ENCODE data around the gene TUBB1. TPM values are rescaled to one million over a fixed set of nuclear protein-coding genes. Genes with fewer than 3 reads are reported as not detected.

Gene TUBB1
- total and polyA plus RNA-seq, 11 donors, result 0.07 to 0.64 (median 0.22) TPM; not detected in 1

DNA sequence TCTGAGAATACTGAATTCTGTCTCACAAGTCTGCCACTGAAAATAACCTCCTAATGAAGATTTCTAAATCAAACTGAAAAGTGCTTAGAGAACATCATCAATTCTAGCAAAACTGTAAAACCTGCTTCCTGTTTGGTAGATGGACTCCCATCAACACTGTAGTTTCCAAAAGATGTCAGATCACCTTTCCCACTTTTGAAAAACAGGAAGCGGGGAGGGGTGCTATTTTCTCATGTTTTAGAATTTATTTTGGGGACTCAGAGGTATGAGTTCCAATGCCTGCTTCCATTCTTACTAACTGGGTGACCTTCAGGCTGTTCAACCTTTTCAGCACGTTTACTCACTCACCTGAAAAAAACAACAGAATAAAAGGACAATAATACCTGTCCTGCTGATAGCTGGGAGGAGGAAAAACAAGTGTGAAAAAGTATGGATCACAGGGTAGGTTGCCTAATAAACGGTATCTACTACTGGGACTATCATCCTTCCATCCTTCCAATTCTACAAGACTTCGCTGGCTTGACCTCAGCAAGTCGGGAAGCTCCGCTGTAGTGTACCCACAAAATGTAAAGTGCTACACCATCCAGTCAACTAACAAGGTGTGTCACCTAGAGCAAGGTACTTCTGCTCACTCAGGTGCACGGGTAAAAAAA lies 11.8 kb downstream of the TUBB1 start:
- H3K4me3 ChIP-seq, result peak overlapping the region; percentile 59 to 94 (median 83)
- intact Hi-C loops (cut with DNase I), result loop anchor here in 5 of 10 donors (2.0 to 10.0 kb wide), 6 partner anchors 14 to 379 kb away; partner anchors contain the start of genes NELFCD (in 5 of the 5) and STX16 (in 1 of the 5)
- peaks cover 0 to 76% (median 69%) of the 10 kb centered on the region in 9 donors for H3K36me3 ChIP-seq
- DNase-seq (no peak), ATAC-seq (no peak)
- peaks cover 0 to 60% (median 48%) of the 10 kb centered on the region in 12 donors for H3K4me1 ChIP-seq
- peak overlapping the region in 10 of 12 donors; percentile 84 to 98 (median 92) for H3K27ac ChIP-seq
- no peak for TF ChIP-seq POLR2A (IDR thresholded peaks at IDR 0.05)
- TF ChIP-seq, protein P1, sequence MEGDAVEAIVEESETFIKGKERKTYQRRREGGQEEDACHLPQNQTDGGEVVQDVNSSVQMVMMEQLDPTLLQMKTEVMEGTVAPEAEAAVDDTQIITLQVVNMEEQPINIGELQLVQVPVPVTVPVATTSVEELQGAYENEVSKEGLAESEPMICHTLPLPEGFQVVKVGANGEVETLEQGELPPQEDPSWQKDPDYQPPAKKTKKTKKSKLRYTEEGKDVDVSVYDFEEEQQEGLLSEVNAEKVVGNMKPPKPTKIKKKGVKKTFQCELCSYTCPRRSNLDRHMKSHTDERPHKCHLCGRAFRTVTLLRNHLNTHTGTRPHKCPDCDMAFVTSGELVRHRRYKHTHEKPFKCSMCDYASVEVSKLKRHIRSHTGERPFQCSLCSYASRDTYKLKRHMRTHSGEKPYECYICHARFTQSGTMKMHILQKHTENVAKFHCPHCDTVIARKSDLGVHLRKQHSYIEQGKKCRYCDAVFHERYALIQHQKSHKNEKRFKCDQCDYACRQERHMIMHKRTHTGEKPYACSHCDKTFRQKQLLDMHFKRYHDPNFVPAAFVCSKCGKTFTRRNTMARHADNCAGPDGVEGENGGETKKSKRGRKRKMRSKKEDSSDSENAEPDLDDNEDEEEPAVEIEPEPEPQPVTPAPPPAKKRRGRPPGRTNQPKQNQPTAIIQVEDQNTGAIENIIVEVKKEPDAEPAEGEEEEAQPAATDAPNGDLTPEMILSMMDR (IDR thresholded peaks at IDR 0.05), result no peak
- H3K9me3 ChIP-seq, result no peaks in the 10 kb centered on the region
- 67 to 72% (median 70%) methylated on average over 7 of the region's 7 CpGs for WGBS, 4 donors
- H3K27me3 ChIP-seq, result no peaks in the 10 kb centered on the region

DNA sequence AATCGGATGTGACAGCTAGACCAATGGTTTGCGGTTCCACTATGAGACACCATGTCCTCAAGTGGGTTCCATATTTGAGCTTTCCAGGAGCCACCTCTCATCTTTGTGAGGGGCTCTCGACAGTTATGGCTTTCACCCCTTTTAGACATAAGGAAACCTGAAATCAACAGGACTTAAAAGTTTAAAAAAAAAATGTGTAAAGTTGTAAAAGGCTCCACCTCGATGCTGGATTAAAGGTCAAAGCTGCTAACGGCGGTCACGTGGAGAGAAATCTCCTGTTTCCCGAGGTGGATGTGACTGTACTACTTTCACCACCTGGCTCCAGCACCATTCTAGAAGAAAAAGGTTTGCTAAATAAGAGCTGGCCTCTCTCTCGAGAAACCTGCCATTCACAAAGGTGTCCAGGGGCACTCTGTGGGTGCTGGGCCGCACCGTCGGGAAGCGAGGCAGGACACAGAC lies 12.4 kb downstream of the TUBB1 start:
- DNase-seq (no peak), ATAC-seq (no peak)
- intact Hi-C loops (cut with DNase I), result loop anchor here in 7 of 10 donors (2.0 to 10.0 kb wide), 8 partner anchors 15 to 379 kb away; partner anchors contain the start of genes NELFCD (in 5 of the 7) and STX16 (in 1 of the 7)
- peak overlapping the region; percentile 59 to 94 (median 83) for H3K4me3 ChIP-seq
- peaks cover 0 to 76% (median 69%) of the 10 kb centered on the region in 9 donors for H3K36me3 ChIP-seq
- no peaks in the 10 kb centered on the region for H3K9me3 ChIP-seq
- TF ChIP-seq, protein P1 (IDR thresholded peaks at IDR 0.05), result no peak
- H3K4me1 ChIP-seq, result peaks cover 0 to 57% (median 48%) of the 10 kb centered on the region in 12 donors
- H3K27me3 ChIP-seq, result no peaks in the 10 kb centered on the region
- peak overlapping the region; percentile 83 to 98 (median 92) for H3K27ac ChIP-seq
- WGBS, 4 donors, result 14 to 21% (median 17%) methylated on average over 13 of the region's 13 CpGs

DNA sequence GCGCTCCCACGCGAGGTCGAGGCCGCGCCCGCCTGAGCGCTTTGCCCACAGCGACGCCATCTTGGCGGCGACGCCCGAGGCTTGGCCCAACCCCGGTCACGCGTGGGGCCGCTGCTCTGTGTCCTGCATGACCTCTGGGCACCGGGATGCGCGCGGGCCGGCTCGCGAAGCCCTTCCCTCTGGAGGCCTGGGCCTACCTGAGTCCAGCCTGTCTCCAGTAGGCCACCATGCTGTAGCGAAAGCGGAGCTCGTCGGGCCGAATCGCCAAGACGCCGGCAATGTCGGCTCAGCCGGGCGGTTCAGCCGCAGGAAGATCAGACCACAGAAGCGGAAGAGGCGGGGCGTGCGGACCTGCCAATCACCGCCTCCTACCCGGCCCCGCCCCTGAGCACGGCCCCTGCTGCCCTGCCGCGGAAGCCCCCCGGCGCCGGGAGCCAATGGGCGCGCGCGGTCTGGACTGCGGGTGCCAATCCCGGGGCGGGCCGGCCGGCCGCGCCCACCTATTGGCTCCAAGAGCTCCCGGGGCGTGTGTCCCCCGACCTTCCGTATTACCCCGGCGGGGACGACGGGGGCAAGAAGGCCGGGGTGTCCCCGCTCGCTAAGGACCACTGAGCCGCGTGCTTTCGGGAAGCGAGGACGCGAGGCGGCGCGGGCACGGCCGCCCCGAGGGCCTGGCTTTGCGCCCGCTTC lies 12.9 kb downstream of the TUBB1 start, which contains the start of gene ATP5F1E:
TSS of gene ATP5F1E (minus strand) at position 313 of the 690 bp plus-strand sequence. CDS start at position 229, 84 bp downstream.
- Histone ChIP-seq H3K4me3 (peak within 1 kb of the TSS; percentile 59 to 94 (median 83)), H3K4me1 (peaks cover 0 to 52% (median 48%) of the 10 kb centered on the region in 12 donors), H3K27me3 (no peaks in the 10 kb centered on the region), H3K9me3 (no peaks in the 10 kb centered on the region), H3K36me3 (peaks cover 0 to 76% (median 69%) of the 10 kb centered on the region in 9 donors), H3K27ac (peak within 1 kb of the TSS; percentile 83 to 98 (median 92))
- intact Hi-C loops (cut with DNase I), result loop anchor here in 7 of 10 donors (2.0 to 10.0 kb wide), 7 partner anchors 47 to 380 kb away; partner anchors contain the start of genes NELFCD (in 5 of the 7) and STX16 (in 1 of the 7)
- DNase-seq (peak; percentile 97 to 98 (median 98)), ATAC-seq (peak; percentile 99 to 100 (median 100))
- peak; percentile 86 to 97 for TF ChIP-seq POLR2A (IDR thresholded peaks at IDR 0.05)
- TF ChIP-seq, protein P1 (IDR thresholded peaks at IDR 0.05), result peak in 1 of 12 donors; percentile 3
- 0 to 3% (median 0%) methylated on average over 16 to 86 of the region's 86 CpGs for WGBS, 4 donors
